B cell (primary cell): ENCODE data around the gene VPS13D. TPM values are rescaled to one million over a fixed set of nuclear protein-coding genes. Genes with fewer than 3 reads are reported as not detected.

Source experiments
- ATAC-seq: fragments of 200-7000 bp; cut with Tn5 transposase; one replicate; pipeline ENCODE4 v1.10.0; 2021; ENCODE audit warnings: low read depth, mild to moderate bottlenecking, moderate number of reproducible peaks, moderate library complexity
- CTCF ChIA-PET: fragments of 350-600 bp; sonication (Branson Sonifier 250); formaldehyde crosslinking; loops from one replicate; lab custom pipeline; 2021; ENCODE audit warnings: antibody characterized with exemption, inconsistent platforms; lab: Charles Lee
- POLR2A ChIA-PET: fragments of 350-600 bp; sonication (Branson Sonifier 250); formaldehyde crosslinking; loops from one replicate; lab custom pipeline; 2021; ENCODE audit warnings: antibody characterized with exemption; lab: Charles Lee
- DNase-seq: peaks from one replicate; pipeline ENCODE4 v3.0.0; 2013
- H2AFZ ChIP-seq: 2 replicates; pipeline ENCODE4 v1.6.1; 2012; ENCODE audit warnings: mild to moderate bottlenecking, low read depth, low read length; ENCODE audit not compliant: insufficient read depth, poor library complexity, severe bottlenecking
- H3K27ac ChIP-seq, 2 donors: 1 replicate in 1 of 2; 2 replicates in 1 of 2; pipeline ENCODE4 v1.5.1; 2012 to 2013; ENCODE audit warnings: low read length in 2 of 2, mild to moderate bottlenecking in 2 of 2, moderate library complexity in 1 of 2
- H3K27me3 ChIP-seq, 4 experiments: fragments of 200-600 bp in 1 of 4; sonication (generic) in 1 of 4; replicated peaks in 1 of 4; 1 replicate in 2 of 4; 2 replicates in 2 of 4; pipeline versions ENCODE4 v1.6.1 to v1.7.0; 2013 to 2016; ENCODE audit warnings: low read length in 3 of 4, mild to moderate bottlenecking in 2 of 4, mixed read lengths in 1 of 4, moderate library complexity in 1 of 4; ENCODE audit not compliant: insufficient read depth in 4 of 4, control insufficient read depth in 3 of 4; ENCODE audit errors: control extremely low read depth in 1 of 4
- H3K36me3 ChIP-seq, 2 experiments: replicated peaks in 1 of 2; 1 replicate in 1 of 2; 2 replicates in 1 of 2; pipeline versions ENCODE4 v1.6.1 to v1.7.1; 2013; ENCODE audit warnings: low read length in 1 of 2; ENCODE audit not compliant: insufficient read depth in 2 of 2, control insufficient read depth in 1 of 2; ENCODE audit errors: control extremely low read depth in 1 of 2, extremely low read depth in 1 of 2
- H3K4me1 ChIP-seq, 2 donors: fragments of 200-600 bp in 1 of 2; sonication (generic) in 1 of 2; 1 replicate in 1 of 2; 2 replicates in 1 of 2; pipeline versions ENCODE4 v1.5.1 to v1.6.1; 2013 to 2017; ENCODE audit warnings: low read length in 2 of 2; ENCODE audit not compliant: control insufficient read depth in 2 of 2, insufficient read depth in 2 of 2
- H3K4me2 ChIP-seq: replicated peaks from 2 replicates; pipeline ENCODE3; 2012; ENCODE audit warnings: mild to moderate bottlenecking, low read depth, low read length; ENCODE audit not compliant: poor library complexity, severe bottlenecking
- H3K4me3 ChIP-seq, 5 experiments: fragments of 200-600 bp in 1 of 5; sonication (generic) in 1 of 5; 1 replicate in 3 of 5; 2 replicates in 2 of 5; pipeline versions ENCODE4 v1.5.1 to v1.7.0; 2011 to 2016; ENCODE audit warnings: low read length in 4 of 5, mild to moderate bottlenecking in 4 of 5, low read depth in 2 of 5, control low read depth in 1 of 5, moderate library complexity in 1 of 5; ENCODE audit not compliant: insufficient read depth in 1 of 5; ENCODE audit errors: control extremely low read depth in 1 of 5, extremely low read depth in 1 of 5
- H3K79me2 ChIP-seq: fragments of 200-600 bp; sonication (generic); one replicate; pipeline ENCODE4 v1.6.0; 2016; ENCODE audit warnings: low read length; ENCODE audit not compliant: control insufficient read depth, insufficient read depth
- H3K9ac ChIP-seq: fragments of 200-600 bp; sonication (generic); 2 replicates; pipeline ENCODE4 v1.6.1; 2017; ENCODE audit warnings: mild to moderate bottlenecking, low read length, moderate library complexity
- H3K9me3 ChIP-seq, 3 donors: one replicate each; pipeline versions ENCODE4 v1.6.1 to v1.7.1; 2013; ENCODE audit warnings: low read length in 2 of 3; ENCODE audit not compliant: control insufficient read depth in 2 of 3, insufficient read depth in 1 of 3; ENCODE audit errors: control extremely low read depth in 1 of 3
- H4K20me1 ChIP-seq: 2 replicates; pipeline ENCODE4 v1.6.0; 2012; ENCODE audit warnings: mild to moderate bottlenecking, low read length; ENCODE audit not compliant: insufficient read depth, control insufficient read depth, poor library complexity, severe bottlenecking
- H3K27ac Mint-ChIP-seq: one replicate; pipeline ENCODE4 v1.8.0; 2021; ENCODE audit warnings: mixed read lengths
- H3K27me3 Mint-ChIP-seq: one replicate; pipeline ENCODE4 v1.8.0; 2021; ENCODE audit warnings: mixed read lengths
- H3K4me1 Mint-ChIP-seq: one replicate; pipeline ENCODE4 v1.8.0; 2021; ENCODE audit warnings: mixed read lengths
- H3K4me3 Mint-ChIP-seq: one replicate; pipeline ENCODE4 v1.8.0; 2021; ENCODE audit warnings: mixed read lengths
- H3K9me3 Mint-ChIP-seq: one replicate; pipeline ENCODE4 v1.8.0; 2022; ENCODE audit warnings: mixed read lengths; ENCODE audit not compliant: insufficient read depth
- CTCF ChIP-seq: fragments of 200-600 bp; IDR thresholded peaks from one replicate; pipeline ENCODE4 v1.8.0; 2022; ENCODE audit warnings: antibody characterized with exemption, mild to moderate bottlenecking
- EZH2 ChIP-seq: IDR thresholded peaks from 2 replicates; pipeline ENCODE4 v1.6.1; 2012; ENCODE audit warnings: borderline replicate concordance, low read depth, mild to moderate bottlenecking, moderate library complexity, low read length; ENCODE audit not compliant: insufficient read depth, poor library complexity, severe bottlenecking
- WGBS: methylation state at CpG from one replicate; pipeline ENCODE4 v1.1.5; 2013; ENCODE audit warnings: missing lambda C conversion rate; ENCODE audit not compliant: insufficient coverage; 5-methylcytosine and 5-hydroxymethylcytosine counted together
- intact Hi-C: fragments of 100-400 bp; cut with micrococcal nuclease; formaldehyde crosslinking; loops from one replicate; pipeline ENCODE4 v1.10.0; 2022
- polyA plus RNA-seq: library from polyadenylated mRNA; depleted of rRNA; stranded (reverse); fragments of >200 nt; gene quantifications from 2 replicates; pipeline ENCODE4 v1.2.3, GENCODE V29; 2012
- total RNA-seq, 2 donors: library from RNA; stranded (reverse); fragments of 120-200 nt in 1 of 2; gene quantifications; 1 replicate in 1 of 2; 2 replicates in 1 of 2; pipeline versions ENCODE4 v1.2.3 to v1.2.4, GENCODE V29; 2013 to 2022

VPS13D gene
- total and polyA plus RNA-seq, 2 donors (not counting 1 experiment from before 2014, with no cell fraction given): 29.9 to 104 TPM

- Histone ChIP-seq H3K27me3 (no peaks in the 10 kb centered on the region), H3K36me3 (peaks cover 0 to 59% of the 10 kb centered on the region in 2 experiments), H3K4me1 (no peaks in the 10 kb centered on the region), H3K4me3 (no peak overlapping the region), H3K4me2 (no peak overlapping the region), H3K79me2 (no peaks in the 10 kb centered on the region), H4K20me1 (no peaks in the 10 kb centered on the region), H3K9ac (no peak overlapping the region), H2AFZ (no peak overlapping the region), H3K27ac (no peak overlapping the region), H3K9me3 (no peaks in the 10 kb centered on the region)
- TF ChIP-seq EZH2 (no peak), CTCF (no peak)
- intact Hi-C loops: no loop called here
- no peak for DNase-seq
- ChIA-PET POLR2A (no interaction called here), CTCF (no interaction called here)
- no peak overlapping the region for H3K4me3 Mint-ChIP-seq
- H3K4me1 Mint-ChIP-seq: no peaks in the 10 kb centered on the region
- no peak overlapping the region for H3K27ac Mint-ChIP-seq
- no peaks in the 10 kb centered on the region for H3K9me3 Mint-ChIP-seq
- WGBS: 94% methylated on average over 3 of the region's 5 CpGs
- no peak for ATAC-seq
- no peaks in the 10 kb centered on the region for H3K27me3 Mint-ChIP-seq
Observed at GRCh38 chr1:12371053-12371452, 141.2 kb downstream of the VPS13D start.

DNA sequence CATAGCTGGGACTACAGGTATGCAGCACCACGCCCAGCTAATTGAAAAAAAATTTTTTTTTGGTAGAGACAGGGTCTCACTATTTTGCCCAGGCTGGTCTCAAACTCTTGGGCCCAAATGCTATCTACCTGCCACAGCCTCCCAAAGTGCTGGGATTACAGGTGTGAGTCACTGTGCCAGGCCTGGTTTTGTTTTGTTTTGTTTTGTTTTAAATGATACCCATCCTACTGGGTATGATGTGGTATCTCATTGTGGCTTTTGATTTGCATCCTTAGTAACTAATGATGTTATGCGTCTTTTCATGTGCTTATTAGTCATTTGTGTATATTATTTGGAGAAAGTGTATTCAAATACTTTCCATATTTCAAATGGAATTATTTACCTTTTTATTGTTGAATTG lies 142.3 kb downstream of the VPS13D start:
- Histone ChIP-seq H3K4me1 (no peaks in the 10 kb centered on the region), H3K4me2 (no peak overlapping the region), H2AFZ (no peak overlapping the region), H4K20me1 (no peaks in the 10 kb centered on the region), H3K9me3 (no peaks in the 10 kb centered on the region), H3K9ac (no peak overlapping the region), H3K79me2 (no peaks in the 10 kb centered on the region), H3K4me3 (no peak overlapping the region), H3K27ac (no peak overlapping the region), H3K36me3 (peaks cover 0 to 63% of the 10 kb centered on the region in 2 experiments), H3K27me3 (no peaks in the 10 kb centered on the region)
- Mint-ChIP-seq H3K4me1 (no peaks in the 10 kb centered on the region), H3K27ac (no peak overlapping the region), H3K9me3 (no peaks in the 10 kb centered on the region), H3K4me3 (no peak overlapping the region), H3K27me3 (no peaks in the 10 kb centered on the region)
- CTCF ChIA-PET: no interaction called here
- no CpG with 5 or more reads among the region's 2 CpGs for WGBS
- TF ChIP-seq EZH2: no peak
- TF ChIP-seq CTCF: no peak
- POLR2A ChIA-PET: no interaction called here
- intact Hi-C loops: no loop called here
- no peak for DNase-seq
- ATAC-seq: no peak
